H9 (cell line): Measurements from ENCODE around the gene TUBB1. TPM values are rescaled to one million over a fixed set of nuclear protein-coding genes. Genes with fewer than 3 reads are reported as not detected.

Experiments
- DNase-seq: peaks from one replicate; pipeline ENCODE4 v3.0.0-alpha.2; 2017
- H2AFZ ChIP-seq: one replicate; pipeline ENCODE4 v1.6.1; 2013; ENCODE audit warnings: mild to moderate bottlenecking, low read length, control low read depth, moderate library complexity
- H2AK5ac ChIP-seq: 2 replicates; pipeline ENCODE4 v1.6.1; 2013; ENCODE audit warnings: low read length, control low read depth, mixed read lengths; ENCODE audit not compliant: insufficient read length
- H2BK120ac ChIP-seq: one replicate; pipeline ENCODE4 v1.6.1; 2013; ENCODE audit warnings: low read depth, mild to moderate bottlenecking, low read length, control low read depth, inconsistent platforms; ENCODE audit not compliant: poor library complexity, severe bottlenecking
- H2BK12ac ChIP-seq: 2 replicates; pipeline ENCODE4 v1.6.1; 2013; ENCODE audit warnings: low read length, control low read depth, mixed read lengths, low read depth; ENCODE audit not compliant: insufficient read length
- H2BK15ac ChIP-seq: 2 replicates; pipeline ENCODE4 v1.6.1; 2013; ENCODE audit warnings: low read depth, low read length, control low read depth
- H2BK20ac ChIP-seq: one replicate; pipeline ENCODE4 v1.6.1; 2013; ENCODE audit warnings: low read depth, mild to moderate bottlenecking, low read length, control low read depth, inconsistent platforms; ENCODE audit not compliant: poor library complexity, severe bottlenecking
- H2BK5ac ChIP-seq: 2 replicates; pipeline ENCODE4 v1.6.1; 2013; ENCODE audit warnings: low read length, control low read depth, mixed read lengths; ENCODE audit not compliant: insufficient read length
- H3K14ac ChIP-seq: 2 replicates; pipeline ENCODE4 v1.6.1; 2013; ENCODE audit warnings: low read length, control low read depth; ENCODE audit not compliant: insufficient read depth
- H3K18ac ChIP-seq: 2 replicates; pipeline ENCODE4 v1.6.1; 2013; ENCODE audit warnings: low read depth, mild to moderate bottlenecking, mixed read lengths, low read length, control low read depth; ENCODE audit not compliant: insufficient read length
- H3K23ac ChIP-seq: 2 replicates; pipeline ENCODE4 v1.6.1; 2013; ENCODE audit warnings: low read length, control low read depth, mixed read lengths, low read depth; ENCODE audit not compliant: insufficient read length
- H3K23me2 ChIP-seq: 2 replicates; pipeline ENCODE4 v1.6.1; 2013; ENCODE audit warnings: low read depth, mild to moderate bottlenecking, mixed read lengths, low read length, control low read depth; ENCODE audit not compliant: insufficient read length, poor library complexity, severe bottlenecking
- H3K27ac ChIP-seq: 2 replicates; pipeline ENCODE4 v1.5.1; 2013; ENCODE audit warnings: low read length, control low read depth, mixed read lengths, low read depth; ENCODE audit not compliant: insufficient read length
- H3K27me3 ChIP-seq: 2 replicates; pipeline ENCODE4 v1.6.1; 2013; ENCODE audit warnings: low read length, control low read depth, inconsistent platforms; ENCODE audit not compliant: insufficient read depth
- H3K4ac ChIP-seq: 2 replicates; pipeline ENCODE4 v1.6.1; 2013; ENCODE audit warnings: low read depth, mild to moderate bottlenecking, control low read depth, inconsistent platforms, low read length, moderate library complexity
- H3K4me1 ChIP-seq: 2 replicates; pipeline ENCODE4 v1.6.1; 2013; ENCODE audit warnings: low read length, control low read depth, inconsistent platforms; ENCODE audit not compliant: insufficient read depth
- H3K4me2 ChIP-seq: 2 replicates; pipeline ENCODE4 v1.6.1; 2013; ENCODE audit warnings: low read length, control low read depth, mixed read lengths; ENCODE audit not compliant: insufficient read length, insufficient read depth
- H3K56ac ChIP-seq: 2 replicates; pipeline ENCODE4 v1.6.1; 2013; ENCODE audit warnings: low read depth, mild to moderate bottlenecking, mixed read lengths, low read length, control low read depth; ENCODE audit not compliant: insufficient read length
- H3K79me1 ChIP-seq: 2 replicates; pipeline ENCODE4 v1.6.1; 2013; ENCODE audit warnings: low read depth, mild to moderate bottlenecking, moderate library complexity, low read length, control low read depth, inconsistent platforms; ENCODE audit not compliant: insufficient read depth, poor library complexity, severe bottlenecking
- H3K79me2 ChIP-seq: 2 replicates; pipeline ENCODE4 v1.6.1; 2013; ENCODE audit warnings: low read length, control low read depth, inconsistent platforms; ENCODE audit not compliant: insufficient read depth
- H3K9ac ChIP-seq: 2 replicates; pipeline ENCODE4 v1.6.1; 2013; ENCODE audit warnings: low read length, control low read depth, mixed read lengths; ENCODE audit not compliant: insufficient read length; ENCODE audit errors: extremely low read depth
- H3K9me3 ChIP-seq: one replicate; pipeline ENCODE4 v1.6.1; 2013; ENCODE audit warnings: low read depth, low read length, inconsistent platforms; ENCODE audit not compliant: control insufficient read depth
- H3T11ph ChIP-seq: one replicate; pipeline ENCODE4 v1.6.1; 2013; ENCODE audit warnings: mild to moderate bottlenecking, low read length, control low read depth, inconsistent platforms
- H4K20me1 ChIP-seq: one replicate; pipeline ENCODE4 v1.6.1; 2013; ENCODE audit not compliant: control insufficient read depth, insufficient read length, insufficient read depth
- H4K5ac ChIP-seq: 2 replicates; pipeline ENCODE4 v1.6.1; 2013; ENCODE audit warnings: low read depth, mild to moderate bottlenecking, mixed read lengths, low read length, control low read depth; ENCODE audit not compliant: insufficient read length
- H4K8ac ChIP-seq: replicated peaks from 2 replicates; pipeline ENCODE4 v1.6.1; 2013; ENCODE audit warnings: low read length, control low read depth, mixed read lengths, low read depth; ENCODE audit not compliant: insufficient read length
- H4K91ac ChIP-seq: 2 replicates; pipeline ENCODE4 v1.6.1; 2013; ENCODE audit warnings: low read depth, mild to moderate bottlenecking, moderate library complexity, mixed read lengths, low read length, control low read depth; ENCODE audit not compliant: insufficient read length
- H3K27ac Mint-ChIP-seq, 3 experiments: 2 replicates in 2 of 3; 3 replicates in 1 of 3; pipeline ENCODE4 v1.8.0; 2020 to 2021; ENCODE audit warnings: mixed read lengths in 3 of 3, mild to moderate bottlenecking in 1 of 3, moderate library complexity in 1 of 3
- H3K27me3 Mint-ChIP-seq: 2 replicates; pipeline ENCODE4 v1.8.0; 2021; ENCODE audit warnings: low read depth, mild to moderate bottlenecking, moderate library complexity, mixed read lengths
- H3K36me3 Mint-ChIP-seq, 3 experiments: 2 replicates in 2 of 3; 3 replicates in 1 of 3; pipeline ENCODE4 v1.8.0; 2020 to 2021; ENCODE audit warnings: low read depth in 3 of 3, mixed read lengths in 3 of 3; ENCODE audit not compliant: insufficient read depth in 1 of 3
- H3K4me1 Mint-ChIP-seq, 2 experiments: 2 replicates each; pipeline ENCODE4 v1.8.0; 2020; ENCODE audit warnings: mixed read lengths in 2 of 2
- H3K4me3 Mint-ChIP-seq, 2 experiments: 2 replicates in 1 of 2; 3 replicates in 1 of 2; pipeline ENCODE4 v1.8.0; 2020 to 2021; ENCODE audit warnings: mild to moderate bottlenecking in 2 of 2, mixed read lengths in 2 of 2, moderate library complexity in 1 of 2
- H3K9me3 Mint-ChIP-seq, 2 experiments: 2 replicates in 1 of 2; 3 replicates in 1 of 2; pipeline ENCODE4 v1.8.0; 2020; ENCODE audit warnings: mild to moderate bottlenecking in 2 of 2, mixed read lengths in 2 of 2, moderate library complexity in 1 of 2
- CTCF ChIP-seq: fragments of 200-600 bp; sonication (generic); conservative IDR thresholded peaks from 3 replicates; pipeline ENCODE4 v1.8.0; 2021; ENCODE audit warnings: antibody characterized with exemption, mild to moderate bottlenecking
- WGBS: extraction: QIAGEN DNeasy Blood & Tissue Kit; methylation state at CpG from one replicate; pipeline ENCODE4 v1.1.7; 2013; ENCODE audit warnings: missing lambda C conversion rate, low lambda C conversion rate, mixed read lengths; ENCODE audit not compliant: insufficient read length; ENCODE audit errors: extremely low coverage; 5-methylcytosine and 5-hydroxymethylcytosine counted together
- total RNA-seq: library from RNA; stranded (reverse); gene quantifications from 2 replicates; pipeline ENCODE4 v1.2.1, GENCODE V29; 2021

Gene TUBB1
- total RNA-seq, 1 experiment from 2014 or later = not detected

- Mint-ChIP-seq H3K27ac (no peak overlapping the region), H3K4me3 (no peak overlapping the region), H3K36me3 (peaks cover 8 to 55% (median 52%) of the 10 kb centered on the region in 3 experiments; a peak in 5 of 7 replicates), H3K27me3 (no peaks in the 10 kb centered on the region; the same call in 1 of the 2 replicates), H3K4me1 (no peaks in the 10 kb centered on the region), H3K9me3 (no peaks in the 10 kb centered on the region)
- Histone ChIP-seq H2BK120ac (no peak overlapping the region), H2BK15ac (no peak overlapping the region), H3K4me1 (no peaks in the 10 kb centered on the region), H3K23ac (no peak overlapping the region), H4K8ac (no peak overlapping the region), H4K5ac (no peak overlapping the region), H3K18ac (no peak overlapping the region), H4K20me1 (no peaks in the 10 kb centered on the region), H3K79me2 (no peaks in the 10 kb centered on the region), H2BK5ac (no peak overlapping the region), H3K4me2 (no peak overlapping the region), H4K91ac (no peak overlapping the region), H2AK5ac (no peak overlapping the region), H3K14ac (no peak overlapping the region), H3K9me3 (no peaks in the 10 kb centered on the region), H2BK12ac (no peak overlapping the region), H3K79me1 (no peaks in the 10 kb centered on the region), H3K9ac (no peak overlapping the region), H2AFZ (no peak overlapping the region), H3K27ac (no peak overlapping the region), H3K27me3 (no peaks in the 10 kb centered on the region), H2BK20ac (no peak overlapping the region), H3K56ac (no peak overlapping the region), H3T11ph (no peak overlapping the region), H3K23me2 (no peaks in the 10 kb centered on the region), H3K4ac (no peak overlapping the region)
- DNase-seq = no peak
- TF ChIP-seq CTCF = no peak
- WGBS = no CpG with 5 or more reads among the region's 11 CpGs
Observed at GRCh38 chr20:58998656-58999055, 20.6 kb upstream of the TUBB1 start.
